GM12878 (cell line): ENCODE data around the gene PITPNM3. TPM values are rescaled to one million over a fixed set of nuclear protein-coding genes. Genes with fewer than 3 reads are reported as not detected.

Experiments
- ATAC-seq: fragments of 200-7000 bp; cut with Tn5 transposase; 3 replicates; pipeline ENCODE4 v1.9.1; 2020; ENCODE audit warnings: mild to moderate bottlenecking, moderate library complexity
- BruUV-seq: library from RNA; stranded (reverse); fragments of 400-500 nt; replicated peaks from 2 replicates; lab custom pipeline; 2021; lab: Mats Ljungman, UMichigan
- CTCF ChIA-PET: fragments of 300-600 bp; sonication (Branson Sonifier 250); formaldehyde crosslinking; extraction: SDS; loops from one replicate; lab custom pipeline; 2021; ENCODE audit warnings: inconsistent platforms; lab: Yijun Ruan, JAX
- POLR2A ChIA-PET: fragments of 350-600 bp; formaldehyde crosslinking; extraction: SDS; loops from one replicate; lab custom pipeline; 2021; ENCODE audit warnings: inconsistent platforms; lab: Charles Lee
- RAD21 ChIA-PET: fragments of 300-600 bp; sonication (Branson Sonifier 250); formaldehyde crosslinking; loops from one replicate; lab custom pipeline; 2023; ENCODE audit warnings: antibody characterized with exemption; ENCODE audit not compliant: unreplicated experiment; lab: Charles Lee
- SMC1A ChIA-PET: fragments of 300-600 bp; sonication (Branson Sonifier 250); formaldehyde crosslinking; loops from one replicate; lab custom pipeline; 2023; ENCODE audit not compliant: unreplicated experiment, uncharacterized antibody; lab: Charles Lee
- DNase-seq: peaks from one replicate; pipeline ENCODE4 v3.0.0-alpha.2; 2011; ENCODE audit warnings: low read depth, low spot score
- FAIRE-seq: peaks from 3 replicates; lab custom pipeline; 2011; peaks lifted over from hg19 to GRCh38; lab: Jason Lieb, UNC
- H2AFZ ChIP-seq: 2 replicates; pipeline ENCODE4 v1.6.0; 2011; ENCODE audit warnings: low read depth, low read length, control low read depth; ENCODE audit not compliant: control insufficient read depth
- H3K27ac ChIP-seq: 2 replicates; pipeline ENCODE4 v1.5.1; 2011; ENCODE audit warnings: control low read depth; ENCODE audit not compliant: control insufficient read depth, insufficient read depth
- H3K27me3 ChIP-seq, 2 experiments: replicated peaks in 1 of 2; 2 replicates each; pipeline versions ENCODE4 v1.6.0 to v1.6.1; 2011; ENCODE audit warnings: low read length in 1 of 2; ENCODE audit not compliant: control insufficient read depth in 2 of 2, insufficient read depth in 2 of 2
- H3K36me3 ChIP-seq, 2 experiments: 2 replicates each; pipeline ENCODE4 v1.5.1; 2011; ENCODE audit warnings: low read length in 1 of 2; ENCODE audit not compliant: control insufficient read depth in 2 of 2, insufficient read depth in 2 of 2
- H3K4me1 ChIP-seq: 2 replicates; pipeline ENCODE4 v1.6.1; 2011; ENCODE audit warnings: mild to moderate bottlenecking, low read length, moderate library complexity, mixed read lengths; ENCODE audit not compliant: control insufficient read depth, insufficient read depth
- H3K4me2 ChIP-seq: 2 replicates; pipeline ENCODE4 v1.6.0; 2011; ENCODE audit warnings: control low read depth; ENCODE audit not compliant: control insufficient read depth, insufficient read depth
- H3K4me3 ChIP-seq: fragments of 200-600 bp; sonication (generic); 2 replicates; pipeline ENCODE4 v1.5.1; 2016
- H3K79me2 ChIP-seq: 2 replicates; pipeline ENCODE4 v1.6.0; 2011; ENCODE audit warnings: low read length; ENCODE audit not compliant: control insufficient read depth, insufficient read depth
- H3K9ac ChIP-seq: 2 replicates; pipeline ENCODE4 v1.8.0; 2011; ENCODE audit warnings: low read length, control low read depth, mixed read lengths; ENCODE audit not compliant: control insufficient read depth, insufficient read depth
- H3K9me3 ChIP-seq: replicated peaks from 3 replicates; pipeline ENCODE4 v1.5.1; 2011; ENCODE audit warnings: mild to moderate bottlenecking, low read length; ENCODE audit not compliant: control insufficient read depth, insufficient read depth
- H4K20me1 ChIP-seq: 2 replicates; pipeline ENCODE4 v1.6.0; 2011; ENCODE audit not compliant: control insufficient read depth, insufficient read depth
- BMI1 ChIP-seq: fragments of 450-650 bp; IDR thresholded peaks from 2 replicates; pipeline ENCODE4 v1.6.1; 2016; ENCODE audit warnings: mild to moderate bottlenecking, moderate library complexity, borderline replicate concordance
- GATAD2B ChIP-seq: fragments of 450-650 bp; conservative IDR thresholded peaks from 2 replicates; pipeline ENCODE4 v1.6.1; 2017; ENCODE audit warnings: low read depth, mild to moderate bottlenecking, moderate library complexity
- KLF5 ChIP-seq: fragments of 450-650 bp; IDR thresholded peaks from 2 replicates; pipeline ENCODE4 v1.6.1; 2014; ENCODE audit warnings: mild to moderate bottlenecking; ENCODE audit not compliant: partially characterized antibody
- NFXL1 ChIP-seq: fragments of 450-650 bp; IDR thresholded peaks from 2 replicates; pipeline ENCODE4 v1.6.1; 2017; ENCODE audit warnings: antibody characterized with exemption, mild to moderate bottlenecking, borderline replicate concordance
- RAD21 ChIP-seq: IDR thresholded peaks from 2 replicates; pipeline ENCODE4 v1.6.1; 2011; ENCODE audit warnings: mild to moderate bottlenecking, low read depth, low read length, moderate library complexity; ENCODE audit not compliant: insufficient read depth
- RAD51 ChIP-seq: fragments of 450-650 bp; IDR thresholded peaks from 2 replicates; pipeline ENCODE4 v1.6.1; 2016; ENCODE audit warnings: moderate library complexity, mild to moderate bottlenecking, inconsistent platforms
- RBBP5 ChIP-seq: fragments of 200-600 bp; sonication (generic); conservative IDR thresholded peaks from 2 replicates; pipeline ENCODE4 v1.6.1; 2016
- SIX5 ChIP-seq: IDR thresholded peaks from 2 replicates; pipeline ENCODE4 v1.6.1; 2011; ENCODE audit warnings: mild to moderate bottlenecking, low read depth, low read length, moderate library complexity; ENCODE audit not compliant: severe bottlenecking
- SMARCA5 ChIP-seq: fragments of 450-650 bp; IDR thresholded peaks from 2 replicates; pipeline ENCODE4 v1.6.1; 2017; ENCODE audit warnings: mild to moderate bottlenecking
- STAT3 ChIP-seq: IDR thresholded peaks from 2 replicates; pipeline ENCODE4 v1.6.1; 2011; ENCODE audit warnings: low read depth, low read length, improper control_type of control experiment
- SUZ12 ChIP-seq: fragments of 200-600 bp; sonication (generic); IDR thresholded peaks from one replicate; pipeline ENCODE4 v1.6.1; 2018; ENCODE audit warnings: antibody characterized with exemption, mild to moderate bottlenecking; ENCODE audit not compliant: unreplicated experiment
- WGBS: methylation state at CpG from one replicate; pipeline ENCODE4 v1.1.6; 2016; ENCODE audit warnings: low lambda C conversion rate; ENCODE audit not compliant: insufficient replicate concordance, insufficient coverage; ENCODE audit errors: missing lambda C conversion rate; 5-methylcytosine and 5-hydroxymethylcytosine counted together
- in situ Hi-C: fragments of 300-500 bp; cut with MboI; formaldehyde crosslinking; loops from 9 replicates; pipeline ENCODE4 v1.14.3; 2018; ENCODE audit warnings: mixed read lengths
- intact Hi-C: fragments of 100-400 bp; cut with micrococcal nuclease; formaldehyde crosslinking; loops from one replicate; pipeline ENCODE4 v1.14.2; 2022; ENCODE audit not compliant: unreplicated experiment
- polyA plus RNA-seq, 11 experiments: library from polyadenylated mRNA; depleted of rRNA in 4 of 11; unstranded in 6 of 11; stranded (reverse) in 5 of 11; fragments of >200 nt; fragmentation: Nextera tagmentation in 4 of 11; fragmentation: Illumina TruSeq in 1 of 11; extraction: Ambion mirVana in 4 of 11; extraction: Trizol in 1 of 11; gene quantifications; 1 replicate in 1 of 11; 2 replicates in 10 of 11; pipeline versions ENCODE4 v1.2.1 to v1.2.3, GENCODE V29; 2011 to 2016; ENCODE audit warnings: inconsistent platforms in 2 of 11, missing spikeins in 2 of 11, low read depth in 1 of 11
- total RNA-seq, 4 experiments: library from RNA; depleted of rRNA in 3 of 4; stranded (reverse); fragments of >200 nt in 3 of 4; fragmentation: Illumina TruSeq in 1 of 4; extraction: Trizol in 1 of 4; gene quantifications; 2 replicates each; pipeline versions ENCODE4 v1.2.1 to v1.2.3, GENCODE V29; 2013 to 2021

PITPNM3 gene
- total and polyA plus RNA-seq, 10 of the 15 experiments (the other 5 are each of a cell fraction or from before 2014, with no cell fraction given), result 0.02 to 0.49 (median 0.19) TPM; not detected in 1

DNA sequence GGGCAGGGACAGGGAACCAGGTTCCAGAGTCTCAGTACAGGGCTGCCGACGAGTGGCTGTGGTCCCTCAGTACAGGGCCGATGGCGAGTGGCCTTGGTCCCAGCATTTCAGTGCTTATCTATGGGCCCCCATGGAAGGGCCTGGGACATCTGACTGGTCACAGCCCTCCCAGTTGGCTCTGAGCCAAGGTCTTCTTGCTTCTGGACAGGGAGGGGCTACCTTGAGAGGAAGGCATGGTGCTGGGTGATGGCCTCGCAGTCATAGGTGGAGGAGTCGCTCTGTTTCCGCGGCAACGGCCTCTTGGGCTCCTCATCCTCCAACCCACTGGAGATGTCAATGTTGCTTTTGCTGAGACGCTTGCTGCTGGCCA, 79.6 kb downstream of the PITPNM3 start:
- ATAC-seq, result no peak
- no peak for FAIRE-seq
- H4K20me1 ChIP-seq, result no peaks in the 10 kb centered on the region
- peaks cover 0 to 2% of the 10 kb centered on the region in 2 experiments; a peak in 3 of 4 replicates for H3K27me3 ChIP-seq
- no peaks in the 10 kb centered on the region for H3K4me1 ChIP-seq
- DNase-seq, result no peak
- no peaks in the 10 kb centered on the region for H3K9me3 ChIP-seq
- no peak overlapping the region for H3K27ac ChIP-seq
- WGBS, result 82% methylated on average over 10 of the region's 10 CpGs
- intact Hi-C loops (no loop called here), in situ Hi-C loops (no loop called here)
- ChIA-PET POLR2A (no interaction called here), CTCF (no interaction called here), RAD21 (interaction anchor here (0.6 kb wide), 1 partner anchor 190 kb away, joined by 3 read pairs; no protein-coding TSS in a partner anchor), SMC1A (no interaction called here)
- H3K9ac ChIP-seq, result no peak overlapping the region
- no peaks in the 10 kb centered on the region for H3K36me3 ChIP-seq
- TF ChIP-seq STAT3 (no peak), SIX5 (no peak)
- no peak overlapping the region for H2AFZ ChIP-seq
- BruUV-seq, result no TSS peak
- H3K4me3 ChIP-seq, result no peak overlapping the region
- H3K79me2 ChIP-seq, result no peaks in the 10 kb centered on the region
- H3K4me2 ChIP-seq, result no peak overlapping the region

DNA sequence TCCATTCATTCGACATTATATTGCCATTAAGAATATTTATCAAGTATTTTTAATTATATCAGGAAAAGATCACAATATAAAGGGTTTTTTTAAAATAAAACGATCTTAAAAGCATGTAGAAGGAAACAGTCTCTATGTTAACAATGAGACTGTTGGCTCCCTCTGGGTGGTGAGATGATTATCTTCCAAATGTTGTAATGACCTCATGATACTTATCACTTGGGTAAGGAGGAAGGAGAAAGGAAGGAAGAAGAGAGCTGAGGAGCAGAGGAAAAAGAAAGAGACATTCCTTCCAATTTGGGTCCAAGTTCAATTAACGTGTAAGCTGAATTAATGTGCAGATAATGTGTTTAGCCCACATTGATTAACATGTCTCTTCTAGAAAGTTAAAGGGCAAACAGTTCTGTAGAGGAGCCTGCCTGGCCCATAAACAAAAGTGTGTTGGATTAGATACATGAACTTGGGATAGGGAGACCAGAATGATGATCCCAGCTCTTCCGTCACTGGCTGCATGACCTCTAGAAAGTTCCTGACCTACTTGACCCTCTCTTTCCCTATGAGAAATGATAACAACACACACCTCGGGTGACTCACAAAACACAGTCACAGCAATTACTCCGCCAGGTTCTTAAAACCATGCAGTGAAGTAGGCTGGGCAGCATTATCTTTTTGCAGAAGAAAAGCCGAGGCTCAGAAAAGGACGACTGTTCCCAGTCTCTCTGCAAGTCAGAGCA, 80.1 kb downstream of the PITPNM3 start:
- ChIA-PET RAD21 (no interaction called here), POLR2A (no interaction called here), CTCF (interaction anchor here (0.5 to 1.3 kb wide), 2 partner anchors 33 to 72 kb away, joined by 3 read pairs; no protein-coding TSS in a partner anchor), SMC1A (interaction anchor here (0.9 kb wide), 1 partner anchor 528 kb away, joined by 3 read pairs; no protein-coding TSS in a partner anchor)
- Histone ChIP-seq H3K9me3 (no peaks in the 10 kb centered on the region), H3K36me3 (no peaks in the 10 kb centered on the region), H3K4me2 (no peak overlapping the region), H3K27me3 (peaks cover 0 to 2% of the 10 kb centered on the region in 2 experiments; a peak in 3 of 4 replicates), H3K79me2 (no peaks in the 10 kb centered on the region), H4K20me1 (no peaks in the 10 kb centered on the region), H2AFZ (no peak overlapping the region), H3K9ac (no peak overlapping the region), H3K27ac (no peak overlapping the region)
- DNase-seq (no peak), FAIRE-seq (no peak)
- 32% methylated on average over 8 of the region's 8 CpGs for WGBS
- in situ Hi-C loops, result no loop called here
- BruUV-seq, result no TSS peak
- TF ChIP-seq RAD21 (no peak), GATAD2B (no peak), SMARCA5 (no peak), RAD51 (no peak), BMI1 (no peak), NFXL1 (no peak), KLF5 (no peak), RBBP5 (no peak), SUZ12 (no peak)
- TF ChIP-seq, all 136 proteins: peak for 0
- Histone ChIP-seq H3K4me3 (no peak overlapping the region), H3K4me1 (no peaks in the 10 kb centered on the region)
- no peak for ATAC-seq
- intact Hi-C loops, result no loop called here
